Activated CD4-positive, alpha-beta T cell treated with anti-CD3 and anti-CD28 coated beads, Interleukin-2, amount 50 U/mL, for 24 hours (primary cell): ENCODE data around the gene JMJD6.
"Not testable (repeated sequence)": the region's sequence is repeated elsewhere in the genome, so short reads cannot be mapped to it uniquely, and the experiment has no call there.

ENCODE experiments used
- DNase-seq, 2 donors: peaks; one replicate each; pipeline ENCODE4 v3.0.0-alpha.2; 2020; ENCODE audit warnings: low read depth in 1 of 2, low spot score in 1 of 2

Gene JMJD6

DNA sequence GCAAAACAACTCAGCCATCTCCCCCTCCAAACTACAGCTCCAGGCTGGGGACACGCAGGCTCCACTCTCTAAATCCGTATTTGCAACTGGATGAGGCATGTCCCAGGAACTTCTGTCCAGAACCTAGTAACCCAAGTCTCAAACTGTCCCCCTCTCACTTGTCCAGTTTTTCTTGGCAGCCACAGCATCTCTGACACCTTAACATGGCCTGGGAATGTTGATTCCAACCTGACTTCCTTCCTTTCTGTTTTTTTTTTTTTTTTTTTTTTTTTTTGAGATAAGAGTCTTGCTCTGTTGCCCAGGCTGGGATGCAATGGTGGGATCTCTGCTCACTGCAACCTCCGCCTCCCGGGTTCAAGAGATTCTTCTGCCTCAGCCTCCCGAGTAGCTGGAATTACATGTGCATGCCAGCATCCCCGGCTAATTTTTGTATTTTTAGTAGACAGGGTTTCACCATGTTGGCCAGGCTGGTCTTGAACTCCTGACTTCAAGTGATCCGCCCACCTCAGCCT is 27.9 kb downstream of the JMJD6 start:
- not testable (repeated sequence) for DNase-seq

DNA sequence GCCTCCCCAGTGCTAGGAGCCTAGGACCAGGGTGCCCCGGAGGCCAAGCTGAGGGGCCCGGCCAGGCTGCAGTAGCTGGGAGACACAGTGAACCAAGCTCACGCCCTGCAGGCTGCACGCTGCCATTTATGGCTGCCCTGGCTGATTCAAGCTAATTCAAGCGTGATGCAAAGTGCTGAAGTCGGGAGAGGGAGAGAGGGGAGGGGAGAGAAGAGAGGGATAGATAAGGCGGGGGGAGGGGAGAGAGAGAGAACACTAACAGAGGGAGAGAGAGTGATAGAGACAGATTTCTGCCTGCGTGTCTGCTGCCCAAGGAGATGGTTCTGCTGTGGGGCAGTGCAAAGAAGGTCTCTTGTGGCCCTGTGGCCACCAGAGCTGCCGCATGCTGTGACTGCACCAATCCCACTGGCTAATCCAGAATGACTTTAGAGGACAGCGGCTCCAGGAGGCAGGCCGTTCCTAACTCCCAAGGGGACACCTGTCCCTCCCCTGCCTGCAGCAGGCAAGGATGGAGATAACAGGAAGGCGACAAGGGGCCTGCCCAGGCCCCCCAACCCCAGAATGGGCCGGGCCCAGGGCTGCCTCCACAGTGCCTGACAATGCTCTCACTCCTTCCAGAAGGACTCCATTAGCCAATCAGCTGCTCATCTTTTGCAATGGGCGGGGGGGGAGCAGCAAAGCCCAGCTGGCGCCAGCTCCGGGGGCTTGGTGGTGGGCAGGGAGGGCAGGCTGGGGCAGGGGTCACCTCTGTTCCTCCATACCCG is 28.5 kb downstream of the JMJD6 start:
- no peak for DNase-seq

GRCh38 chr17:76696763-76697701 is 29.4 kb downstream of the JMJD6 start:
- DNase-seq = no peak

- no peak for DNase-seq
Observed at GRCh38 chr17:76695059-76695831, 31.2 kb downstream of the JMJD6 start.

- no peak for DNase-seq
Observed at GRCh38 chr17:76691379-76692191, 34.8 kb downstream of the JMJD6 start.

GRCh38 chr17:76690596-76691280 is 35.7 kb downstream of the JMJD6 start:
- no peak for DNase-seq

GRCh38 chr17:76689859-76690258 is 36.5 kb downstream of the JMJD6 start:
- no peak for DNase-seq

DNA sequence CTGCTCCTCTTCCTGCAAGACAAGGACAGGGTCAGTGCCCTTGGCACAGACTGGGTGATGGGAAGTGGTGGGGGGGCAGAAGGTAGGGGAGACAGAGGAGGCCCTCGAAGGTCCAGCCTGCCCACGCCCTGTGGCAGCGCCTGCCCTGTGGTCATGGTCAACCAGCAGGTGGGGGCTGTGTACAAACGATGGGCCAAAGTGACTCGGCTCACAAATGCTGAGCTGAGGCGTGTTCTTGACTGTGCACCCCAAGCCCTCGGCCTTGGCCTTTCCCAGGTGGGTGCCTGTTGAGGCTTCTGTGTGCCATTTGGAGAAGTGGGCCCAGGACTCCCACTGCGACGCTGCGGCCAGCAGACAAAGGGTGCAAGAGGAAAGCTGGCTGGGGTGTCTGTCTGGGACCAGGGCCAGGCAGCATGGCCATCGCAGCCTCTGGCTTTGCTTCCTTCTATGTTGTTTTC is 38.2 kb downstream of the JMJD6 start:
- DNase-seq = no peak

GRCh38 chr17:76687298-76688164 is 38.9 kb downstream of the JMJD6 start:
- DNase-seq = no peak

GRCh38 chr17:76686538-76687297 is 39.7 kb downstream of the JMJD6 start:
- DNase-seq = no peak

DNA sequence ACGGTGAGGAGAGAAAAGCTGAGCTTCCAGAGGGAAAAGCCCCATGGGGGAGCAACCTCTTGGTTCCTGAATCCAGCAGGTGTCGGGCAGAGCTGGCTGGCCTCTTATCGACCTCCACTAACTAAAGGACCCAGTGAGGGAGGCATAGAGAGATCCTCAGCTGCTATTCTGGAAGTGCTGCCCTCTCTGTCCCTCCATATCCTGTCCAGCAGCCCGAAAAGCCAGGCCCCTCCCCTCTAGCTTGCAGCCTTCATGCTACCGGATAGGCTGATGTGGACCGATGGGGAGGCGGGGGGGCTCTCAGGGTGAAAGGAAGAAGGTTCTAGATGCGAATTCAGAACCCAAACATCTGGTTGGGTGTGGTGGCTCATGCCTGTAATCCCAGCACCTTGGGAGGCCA is 40.6 kb downstream of the JMJD6 start:
- no peak for DNase-seq

- DNase-seq = no peak
Observed at GRCh38 chr17:76685366-76685765, 41.0 kb downstream of the JMJD6 start.

DNA sequence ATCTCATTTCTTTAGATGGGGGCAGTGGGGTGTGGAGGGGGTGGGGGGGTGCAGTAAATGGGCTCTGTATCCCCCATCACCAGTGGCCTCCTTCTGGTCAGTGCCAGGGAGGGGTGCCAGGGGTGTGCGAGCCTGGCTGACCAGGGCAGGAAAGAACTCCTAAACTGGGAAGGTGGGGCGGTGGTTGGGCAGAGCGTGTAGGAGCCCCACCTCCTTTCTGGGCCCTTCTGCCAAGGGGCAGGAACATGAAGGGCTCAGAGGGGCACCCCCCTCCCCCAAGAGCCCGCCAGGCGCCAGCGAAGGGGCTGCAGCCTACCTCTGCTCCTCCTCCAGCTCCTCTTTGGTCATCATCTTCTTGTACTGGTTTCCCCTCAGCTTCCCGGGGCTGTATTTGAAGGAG is 41.6 kb downstream of the JMJD6 start:
- DNase-seq = no peak

DNA sequence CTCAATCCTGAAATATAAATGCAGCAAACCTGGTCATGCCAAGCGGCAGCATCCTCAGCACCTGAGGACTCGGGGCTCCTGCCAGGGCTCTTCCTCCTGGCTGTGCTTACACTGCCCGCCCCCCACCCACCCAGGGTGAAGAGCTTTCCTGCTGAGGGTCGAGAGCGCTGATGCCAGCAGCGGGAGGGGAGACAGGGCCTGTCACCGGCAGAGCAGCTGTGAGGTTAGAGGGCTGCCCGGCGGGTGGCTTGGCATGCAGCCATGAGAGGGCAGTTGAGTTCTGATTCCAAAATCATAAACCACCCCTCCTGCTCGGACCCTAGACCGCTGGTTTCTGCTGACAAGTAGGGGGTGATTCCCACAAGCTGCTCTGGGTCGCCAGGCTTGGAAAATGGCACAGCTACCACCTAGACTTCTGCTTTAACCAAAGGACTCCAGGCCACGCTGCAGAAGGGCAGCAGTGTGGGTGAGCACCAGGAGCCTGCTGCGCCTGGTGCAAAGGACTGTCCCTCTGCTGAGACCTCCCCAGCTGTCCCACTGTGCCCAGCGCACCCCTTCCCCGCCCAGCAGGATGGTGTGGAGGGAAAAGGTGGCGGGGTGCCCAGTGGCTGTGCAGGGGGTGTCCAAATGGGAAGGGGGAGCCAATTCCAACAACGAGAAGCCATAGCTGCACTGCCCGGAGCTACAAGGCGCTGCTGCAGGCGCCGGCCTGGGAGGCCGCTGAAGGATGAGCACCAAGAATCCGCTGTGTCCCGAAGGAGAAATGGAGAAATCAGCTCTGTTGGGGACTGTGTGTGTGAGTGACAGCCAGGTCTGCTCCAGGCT is 42.3 kb downstream of the JMJD6 start:
- no peak for DNase-seq

DNA sequence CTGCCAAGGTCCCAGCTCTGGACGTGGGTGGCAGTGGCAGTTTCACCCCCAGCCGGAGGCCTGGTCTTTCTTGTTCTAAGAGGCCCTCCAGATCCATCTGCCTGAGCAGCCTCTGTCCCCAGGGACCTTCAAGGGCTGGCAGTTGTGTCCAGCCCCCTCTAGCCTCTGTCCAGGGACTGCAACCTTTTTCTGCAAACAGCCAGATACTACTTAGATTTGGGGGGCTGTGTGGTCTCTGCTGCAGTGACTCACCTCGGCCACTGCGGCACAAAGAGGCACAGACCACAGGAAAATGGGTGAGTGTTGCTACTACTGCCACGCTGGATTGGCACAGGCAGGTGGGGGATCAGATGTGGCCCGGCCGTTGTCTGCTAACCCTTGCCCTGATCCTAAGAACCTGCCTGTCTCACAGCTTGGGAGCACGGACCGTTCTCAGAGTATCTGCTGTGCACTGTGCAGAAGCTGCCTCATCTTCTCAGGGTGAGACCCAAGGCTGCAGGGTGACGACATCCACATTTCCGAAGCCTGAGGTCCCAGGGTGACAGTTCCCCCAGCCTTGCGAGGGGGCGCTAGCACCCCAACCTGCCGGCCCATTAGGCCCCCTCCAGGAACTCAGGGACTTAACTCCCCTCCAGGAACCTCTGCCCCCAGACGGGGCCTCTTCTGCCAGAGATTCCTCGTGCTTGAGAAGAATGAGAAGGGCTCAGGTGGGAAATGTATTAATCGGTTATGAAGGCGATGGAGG is 43.2 kb downstream of the JMJD6 start:
- no peak for DNase-seq

- no peak for DNase-seq
Observed at GRCh38 chr17:76682296-76682695, 44.1 kb downstream of the JMJD6 start.
